NCI-H524 (cell line): ENCODE measurements around the gene TDG.

Experiments used
- DNase-seq, 2 experiments: peaks; one replicate each; lab custom pipeline; 2025; lab: John Stamatoyannopoulos, UW

Gene TDG

DNA sequence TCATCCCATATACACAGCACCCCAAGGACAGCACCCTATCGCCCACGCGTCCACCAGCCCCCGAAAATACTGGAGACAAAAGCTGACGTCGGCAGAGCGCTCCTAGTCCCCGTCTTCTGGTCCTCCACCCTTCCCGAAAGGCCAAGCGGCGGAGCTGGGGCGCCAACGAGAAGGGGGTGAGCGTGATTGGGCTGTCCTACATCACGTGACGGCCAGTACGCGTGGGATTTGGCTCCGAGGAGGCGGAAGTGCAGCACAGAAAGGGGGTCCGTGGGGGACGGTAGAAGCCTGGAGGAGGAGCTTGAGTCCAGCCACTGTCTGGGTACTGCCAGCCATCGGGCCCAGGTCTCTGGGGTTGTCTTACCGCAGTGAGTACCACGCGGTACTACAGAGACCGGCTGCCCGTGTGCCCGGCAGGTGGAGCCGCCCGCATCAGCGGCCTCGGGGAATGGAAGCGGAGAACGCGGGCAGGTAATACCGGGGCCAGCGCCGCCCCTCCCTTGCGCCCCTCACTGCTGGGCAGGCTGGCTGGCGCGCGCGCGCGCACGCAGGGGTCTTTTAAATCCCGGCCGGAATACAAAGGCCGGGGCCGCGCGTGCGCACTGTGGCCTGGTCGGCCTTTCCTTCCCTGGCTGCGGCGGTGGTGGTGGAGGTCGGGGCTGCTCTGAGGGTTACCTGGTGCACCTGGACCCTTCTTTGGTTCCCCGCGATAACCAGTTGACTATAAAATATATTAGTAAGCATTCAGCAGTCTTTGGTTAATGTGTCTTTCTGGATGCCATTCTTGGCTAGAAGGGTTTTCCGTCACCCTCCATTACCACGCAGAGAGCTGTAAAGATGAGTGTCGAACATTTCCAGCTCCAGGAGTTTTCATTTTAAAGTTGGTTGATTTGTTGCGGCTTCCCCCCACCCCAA, at the start of gene TDG:
TSS of gene TDG (plus strand) at position 283 of the 915 bp plus-strand sequence. CDS start at position 449, 166 bp downstream.
- DNase-seq, result peak; percentile 98

DNA sequence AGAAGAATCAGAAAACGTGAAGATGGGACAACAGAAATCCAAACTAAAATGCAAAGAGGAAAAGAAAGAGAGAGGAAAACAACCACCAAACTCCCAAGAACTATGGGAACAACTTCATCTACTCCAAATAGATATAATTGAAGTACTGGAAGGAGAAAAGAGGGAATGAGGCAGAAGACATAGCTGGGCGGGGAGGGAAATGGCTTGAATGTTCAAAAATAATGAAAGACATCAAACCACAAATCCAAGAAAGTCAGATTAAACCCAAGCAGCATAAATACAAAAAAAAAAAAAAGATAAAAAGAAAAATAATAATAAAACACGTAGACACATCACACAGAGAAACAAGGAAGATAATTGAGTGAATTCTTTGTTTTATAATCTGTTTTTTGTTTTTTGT, 47.8 kb upstream of the TDG start:
- no peak for DNase-seq

DNA sequence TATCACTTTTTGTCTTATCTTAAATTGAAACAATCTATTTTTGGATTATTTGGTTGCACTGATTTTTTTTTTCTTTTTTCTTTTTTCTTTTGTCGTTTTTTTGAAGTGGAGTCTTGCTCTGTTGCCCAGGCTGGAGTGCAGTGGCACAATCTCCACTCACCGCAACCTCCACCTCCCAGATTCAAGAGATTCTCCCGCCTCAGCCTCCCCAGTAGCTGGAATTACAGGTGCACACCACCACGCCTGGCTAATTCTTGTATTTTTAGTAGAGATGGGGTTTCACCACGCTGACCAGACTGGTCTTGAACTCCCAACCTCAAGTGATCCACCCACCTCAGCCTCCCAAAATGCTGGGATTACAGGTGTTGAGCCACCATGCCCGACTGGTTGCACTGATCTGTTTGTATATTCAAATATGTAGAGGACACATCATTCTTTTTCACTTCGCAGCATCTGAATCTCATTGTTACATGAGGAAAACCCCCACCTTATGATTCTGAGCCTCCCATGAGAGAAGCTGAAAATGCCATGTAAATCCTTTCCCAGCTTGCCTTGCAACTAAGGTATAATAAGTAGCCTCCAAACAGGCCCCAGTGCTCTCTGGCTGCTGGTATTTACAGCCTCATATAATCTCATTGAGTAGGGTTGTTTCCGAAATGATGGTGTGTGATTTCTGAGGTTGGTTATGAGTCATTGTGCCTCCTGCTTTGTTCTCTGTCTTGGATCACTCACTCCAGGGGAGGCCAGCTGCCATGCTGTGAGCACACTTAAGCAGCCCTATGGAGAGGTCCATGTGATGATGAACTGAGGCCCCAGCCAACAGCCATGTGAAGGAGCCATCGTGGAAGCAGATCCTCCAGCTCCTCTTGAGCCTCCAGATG, 40.7 kb upstream of the TDG start:
- DNase-seq, result peak in 1 of 2 experiments; percentile 50

DNA sequence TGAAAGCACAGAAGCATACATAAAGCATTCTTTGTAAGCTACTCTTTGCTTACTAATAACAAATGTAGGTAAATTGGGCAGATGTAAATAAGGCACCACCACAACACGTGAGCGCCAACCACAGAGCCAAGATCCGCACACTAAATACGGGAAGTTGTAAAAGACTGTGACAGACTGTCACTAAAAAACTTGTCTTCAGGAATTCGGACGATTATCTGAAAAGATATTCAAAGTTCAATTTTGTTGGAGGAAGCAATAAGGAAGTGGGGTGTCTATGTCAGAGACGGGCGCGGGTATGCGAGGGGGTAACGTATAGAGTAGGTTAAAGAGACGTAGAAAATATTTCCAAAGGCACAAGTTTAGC, 37.0 kb upstream of the TDG start:
- no peak for DNase-seq

DNA sequence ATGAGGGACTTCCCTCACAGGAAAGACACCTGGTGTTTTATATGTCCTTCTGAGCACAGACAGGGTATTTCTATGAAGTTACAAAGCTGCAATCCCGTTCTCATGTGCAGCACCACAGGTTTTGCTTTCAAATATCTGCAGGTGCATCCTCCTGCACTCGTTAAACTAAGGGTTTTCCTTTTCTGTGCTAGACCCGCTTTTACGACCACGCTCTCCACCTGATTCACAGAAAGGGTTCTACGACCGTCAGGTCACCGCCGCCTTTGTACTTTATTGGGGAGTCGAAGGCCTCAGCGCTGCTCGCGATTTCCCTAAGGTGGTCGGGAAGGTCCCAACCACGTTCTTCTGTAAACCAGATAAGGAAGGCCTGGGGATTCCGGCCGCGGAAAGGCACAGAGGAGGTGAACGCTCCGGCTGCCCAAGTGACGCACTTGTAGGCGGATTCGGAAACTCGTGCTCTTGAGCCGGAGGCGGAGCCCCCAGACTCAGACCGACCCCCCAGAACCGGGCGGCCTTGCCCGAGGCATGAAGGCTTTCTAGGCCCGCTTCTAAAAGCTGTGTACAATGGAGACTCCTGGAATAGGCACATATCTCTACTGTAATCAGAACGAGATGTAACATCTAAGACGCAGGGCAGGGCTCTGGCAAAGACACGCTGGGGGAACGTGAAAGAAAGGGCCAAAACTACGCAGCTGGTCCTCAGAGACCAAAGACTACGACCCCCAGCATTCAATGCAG, 36.5 kb upstream of the TDG start:
- DNase-seq, result peak; percentile 90 to 92

DNA sequence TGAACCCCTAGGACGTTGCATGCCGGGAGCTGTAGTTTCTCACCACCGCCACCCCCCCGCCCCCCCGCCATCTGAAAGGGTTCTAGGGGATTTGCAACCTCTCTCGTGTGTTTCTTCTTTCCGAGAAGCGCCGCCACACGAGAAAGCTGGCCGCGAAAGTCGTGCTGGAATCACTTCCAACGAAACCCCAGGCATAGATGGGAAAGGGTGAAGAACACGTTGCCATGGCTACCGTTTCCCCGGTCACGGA, 36.0 kb upstream of the TDG start:
- DNase-seq, result no peak

DNA sequence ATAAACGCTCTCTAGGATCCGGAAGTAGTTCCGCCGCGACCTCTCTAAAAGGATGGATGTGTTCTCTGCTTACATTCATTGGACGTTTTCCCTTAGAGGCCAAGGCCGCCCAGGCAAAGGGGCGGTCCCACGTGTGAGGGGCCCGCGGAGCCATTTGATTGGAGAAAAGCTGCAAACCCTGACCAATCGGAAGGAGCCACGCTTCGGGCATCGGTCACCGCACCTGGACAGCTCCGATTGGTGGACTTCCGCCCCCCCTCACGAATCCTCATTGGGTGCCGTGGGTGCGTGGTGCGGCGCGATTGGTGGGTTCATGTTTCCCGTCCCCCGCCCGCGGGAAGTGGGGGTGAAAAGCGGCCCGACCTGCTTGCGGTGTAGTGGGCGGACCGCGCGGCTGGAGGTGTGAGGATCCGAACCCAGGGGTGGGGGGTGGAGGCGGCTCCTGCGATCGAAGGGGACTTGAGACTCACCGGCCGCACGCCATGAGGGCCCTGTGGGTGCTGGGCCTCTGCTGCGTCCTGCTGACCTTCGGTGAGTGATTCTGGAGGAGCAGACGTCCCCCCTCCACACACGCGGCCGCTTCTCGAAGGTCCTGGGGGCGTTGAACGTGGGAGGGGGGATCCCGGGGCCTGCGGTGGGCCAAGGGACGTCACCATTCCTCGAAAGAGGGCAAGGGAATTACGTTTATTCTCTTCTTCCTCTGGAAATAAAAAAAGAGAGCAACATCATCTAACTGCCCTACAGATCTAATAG, 35.5 kb upstream of the TDG start, which contains the start of gene HSP90B1:
TSS of gene HSP90B1 (plus strand) at position 377 of the 753 bp plus-strand sequence. CDS start at position 483, 106 bp downstream.
- DNase-seq, result peak; percentile 99 to 100

DNA sequence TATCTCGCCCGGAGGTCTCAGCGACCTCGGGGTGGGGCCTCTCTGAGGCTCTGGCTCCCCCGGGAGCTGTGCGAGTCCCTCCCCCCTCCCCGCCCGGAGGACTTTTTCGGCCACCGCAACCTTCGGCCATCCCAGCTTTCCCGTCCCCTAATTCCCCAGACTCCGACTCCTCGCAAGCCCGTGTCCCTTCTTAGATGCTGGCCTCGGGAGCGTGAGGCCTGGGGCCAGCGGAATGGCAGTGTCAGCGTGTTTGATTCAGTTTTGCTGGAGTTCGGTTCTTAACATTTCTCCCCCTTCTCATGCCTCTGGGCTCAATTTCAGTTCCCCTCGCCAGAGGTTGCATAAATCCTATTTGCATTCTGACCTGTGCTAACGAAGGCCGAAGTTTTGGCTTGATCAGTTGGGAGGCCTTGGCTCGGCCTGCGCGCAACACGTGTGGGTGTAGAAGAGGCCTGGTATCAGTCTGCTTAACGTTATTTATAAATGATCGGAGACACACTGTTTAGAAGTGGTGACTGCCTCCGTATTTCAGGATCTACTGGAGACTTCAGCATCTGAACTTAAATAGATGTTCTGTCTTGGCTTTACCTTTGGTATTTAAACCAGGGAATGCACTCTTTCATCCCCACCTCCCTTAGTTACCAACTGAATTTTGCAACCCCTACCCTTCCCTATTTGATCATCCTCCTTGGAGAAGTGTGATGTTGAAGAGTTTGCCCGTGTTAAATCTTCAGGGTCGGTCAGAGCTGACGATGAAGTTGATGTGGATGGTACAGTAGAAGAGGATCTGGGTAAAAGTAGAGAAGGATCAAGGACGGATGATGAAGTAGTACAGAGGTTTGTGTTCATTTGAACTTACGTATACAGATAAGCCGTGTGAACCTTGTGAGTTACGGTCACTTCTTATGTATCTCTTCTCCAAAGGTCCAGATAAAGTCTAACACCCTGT, 34.6 kb upstream of the TDG start:
- peak in 1 of 2 experiments; percentile 11 for DNase-seq

DNA sequence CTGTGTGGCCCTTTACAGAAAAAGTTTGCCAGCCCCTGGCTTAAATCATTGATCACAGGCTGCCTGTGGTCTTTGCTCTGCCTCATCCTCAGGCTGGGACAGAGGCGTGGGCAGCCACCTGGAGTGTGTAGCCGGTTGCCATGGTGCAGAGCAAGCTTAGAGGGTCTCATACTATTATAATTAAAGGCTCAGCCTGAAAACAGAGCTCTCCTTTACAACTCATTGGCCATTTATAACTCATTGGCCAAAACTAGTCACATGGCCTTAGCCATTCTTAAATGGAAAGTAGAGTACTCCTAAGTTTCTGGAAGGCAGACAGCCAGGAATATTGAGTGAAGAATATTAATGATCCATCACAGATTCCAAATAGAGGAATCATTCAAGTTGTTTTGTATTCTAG, 32.4 kb upstream of the TDG start:
- DNase-seq, result no peak

DNA sequence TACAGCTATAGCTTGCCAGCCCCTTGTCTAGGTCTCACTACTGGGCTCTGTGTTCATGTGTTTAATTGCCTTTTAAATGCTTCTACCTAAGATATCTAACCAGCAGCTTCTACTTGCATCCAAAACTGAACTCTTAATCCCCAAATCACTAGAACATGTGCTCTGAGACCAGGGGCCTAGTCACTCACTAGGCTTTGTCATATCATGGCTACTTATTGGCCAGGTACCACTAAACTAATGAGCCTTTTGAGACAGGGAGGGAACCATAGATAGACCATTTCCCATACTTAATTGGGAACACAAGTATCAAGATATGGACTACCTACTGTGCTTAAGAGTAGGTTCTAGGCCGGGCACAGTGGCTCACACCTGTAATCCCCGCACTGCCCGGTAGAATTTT, 29.0 kb upstream of the TDG start:
- no peak for DNase-seq

DNA sequence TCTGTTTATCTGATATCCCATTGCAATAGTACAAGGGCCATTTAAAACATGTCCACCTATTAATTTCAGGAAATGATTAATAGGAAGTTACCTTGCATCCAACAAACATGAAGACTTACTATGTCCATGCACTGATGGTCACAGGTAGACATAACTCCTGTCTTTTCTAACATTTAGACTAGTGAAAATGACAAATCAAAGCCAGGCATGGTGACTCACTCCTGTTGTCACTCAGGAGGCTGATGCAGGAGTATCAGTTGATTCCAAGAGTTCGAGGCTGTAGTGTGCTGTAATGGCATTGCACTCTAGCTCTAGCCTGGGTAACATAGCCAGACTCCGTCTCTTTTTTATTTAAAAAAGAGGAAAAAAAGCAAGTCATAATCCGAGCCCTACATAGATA, 20.7 kb upstream of the TDG start:
- DNase-seq, result no peak

DNA sequence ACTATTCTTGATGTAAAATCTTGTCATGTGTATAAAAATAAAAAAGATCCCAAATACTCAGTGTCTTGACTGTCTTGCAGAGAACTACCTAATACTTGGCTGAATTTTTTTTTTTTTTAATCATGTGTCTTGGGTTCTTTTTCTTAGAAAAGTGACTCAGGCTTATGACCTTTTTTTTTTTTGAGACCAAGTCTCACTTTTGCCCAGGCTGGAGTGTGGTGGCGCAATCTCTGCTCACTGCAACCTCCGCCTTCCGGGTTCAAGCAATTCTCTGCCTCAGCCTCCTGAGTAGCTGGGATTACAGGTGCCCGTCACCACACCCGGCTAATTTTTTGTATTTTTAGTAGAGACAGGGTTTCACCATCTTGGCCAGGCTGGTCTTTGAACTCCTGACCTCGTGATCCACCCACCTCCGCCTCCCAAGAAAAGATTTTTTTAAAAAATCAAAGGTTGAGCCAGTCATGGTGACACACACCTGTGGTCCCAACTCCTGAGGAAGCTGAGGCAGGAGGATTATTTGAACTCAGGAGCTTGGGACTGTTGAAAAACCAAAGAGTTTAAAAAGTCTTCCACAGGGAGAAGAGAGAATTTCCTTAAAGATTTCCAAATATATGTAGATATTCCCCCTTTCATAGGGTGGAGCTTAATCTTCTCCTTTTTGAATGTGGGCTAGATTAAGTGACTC, 17.7 kb upstream of the TDG start:
- no peak for DNase-seq

DNA sequence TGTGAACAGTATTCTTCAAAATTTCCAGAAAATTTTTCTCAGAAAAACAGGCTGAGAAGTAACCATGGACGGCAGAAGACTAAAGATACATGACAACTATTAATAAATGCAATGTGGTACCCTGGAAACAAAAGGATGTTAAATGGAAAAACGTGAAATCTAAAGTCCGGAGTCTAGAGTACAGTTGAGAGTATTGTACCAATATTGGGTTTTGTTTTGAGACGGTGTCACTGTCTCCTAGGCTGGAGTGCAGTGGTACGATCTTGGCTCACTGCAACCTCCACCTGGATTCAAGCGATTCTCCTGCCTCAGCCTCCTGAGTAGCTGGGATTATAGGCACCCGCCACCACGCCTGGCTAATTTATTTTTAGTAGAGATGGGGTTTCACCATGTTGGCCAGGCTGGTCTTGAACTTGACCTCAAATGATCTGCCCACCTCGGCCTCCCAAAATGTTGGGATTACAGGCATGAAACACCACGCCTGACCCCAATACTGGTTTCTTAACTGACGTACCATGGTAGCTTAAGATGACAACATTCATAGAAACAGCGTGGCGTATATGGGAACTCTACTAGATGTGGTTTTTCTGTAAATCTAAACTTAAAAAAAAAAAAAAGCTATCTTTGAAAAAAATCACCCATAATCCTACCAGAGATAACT, 16.8 kb upstream of the TDG start:
- no peak for DNase-seq

DNA sequence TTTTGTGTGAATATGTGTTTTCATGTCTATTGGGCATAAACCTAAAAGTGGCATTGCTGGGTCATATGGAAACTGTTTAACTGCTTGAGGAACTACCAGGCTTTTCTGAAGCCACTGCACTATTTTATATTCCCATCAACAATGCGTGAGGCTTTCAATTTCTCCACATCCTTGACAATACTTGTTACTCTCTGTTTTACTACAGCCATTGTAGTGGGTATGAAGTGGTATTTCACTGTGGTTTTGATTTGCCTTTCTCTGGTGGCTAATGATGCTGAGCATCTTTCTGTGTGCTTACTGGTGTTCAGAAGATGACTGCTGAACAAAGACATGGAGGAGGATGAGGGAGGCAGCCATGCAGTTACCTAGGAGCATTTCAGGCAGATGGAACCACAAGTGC, 13.2 kb upstream of the TDG start:
- no peak for DNase-seq

DNA sequence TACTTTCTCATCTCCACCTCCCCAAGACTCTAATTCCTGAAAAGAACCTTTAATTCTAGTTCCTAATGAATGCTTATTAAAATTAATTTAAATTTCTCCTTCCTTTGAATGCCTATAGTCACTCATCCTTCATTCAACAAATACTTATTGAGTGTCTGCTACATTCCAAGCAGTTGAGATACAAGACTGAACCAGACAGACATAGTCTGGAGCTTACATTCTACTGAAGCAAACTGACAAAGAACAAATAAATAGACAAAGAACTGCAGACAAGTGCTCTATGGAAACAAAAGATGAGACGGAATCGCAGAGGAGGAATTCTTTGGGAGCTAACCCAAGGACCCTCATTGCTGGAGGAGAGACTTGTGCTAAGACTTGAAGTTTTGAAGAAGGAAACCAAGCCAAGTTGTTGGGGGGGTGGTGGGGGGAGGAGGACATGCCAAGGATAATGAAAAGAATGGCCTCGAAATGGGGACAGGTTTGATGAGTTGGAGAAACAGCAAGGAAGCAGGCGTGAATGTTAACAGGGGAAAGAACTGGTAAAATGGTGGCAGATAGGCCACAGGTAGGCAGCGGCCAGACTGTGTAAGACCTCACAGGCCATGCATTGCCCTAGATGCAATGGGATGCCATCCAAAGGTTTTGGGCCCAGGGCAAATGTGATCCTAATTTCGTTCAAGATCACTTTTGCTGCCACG, 9.7 kb upstream of the TDG start:
- DNase-seq, result no peak

DNA sequence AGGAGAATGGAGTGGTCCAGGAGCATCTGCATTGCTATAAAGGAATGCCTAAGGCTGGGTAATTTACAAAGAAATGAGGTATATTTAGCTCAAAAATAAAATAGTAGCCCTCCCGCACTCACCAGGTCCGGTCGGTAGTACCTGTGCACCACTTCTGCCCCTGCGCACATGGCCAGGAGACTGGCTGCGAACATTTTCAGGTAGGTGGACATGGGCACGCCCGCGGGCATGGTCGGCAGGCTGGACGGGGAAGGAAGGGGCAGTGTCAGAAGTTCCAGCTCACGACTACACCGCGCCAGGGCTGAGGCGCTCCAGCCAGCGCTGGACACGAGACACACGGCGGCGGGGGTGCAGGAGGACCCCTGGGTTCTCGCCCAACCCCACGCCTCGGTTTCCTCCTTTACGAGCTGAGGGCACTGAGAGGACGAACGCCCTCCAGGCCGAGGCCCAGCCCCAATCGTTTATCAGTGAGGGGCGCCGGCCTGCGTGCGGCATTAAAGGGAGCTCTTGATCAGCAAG, 9.1 kb upstream of the TDG start:
- peak in 1 of 2 experiments; percentile 32 for DNase-seq

DNA sequence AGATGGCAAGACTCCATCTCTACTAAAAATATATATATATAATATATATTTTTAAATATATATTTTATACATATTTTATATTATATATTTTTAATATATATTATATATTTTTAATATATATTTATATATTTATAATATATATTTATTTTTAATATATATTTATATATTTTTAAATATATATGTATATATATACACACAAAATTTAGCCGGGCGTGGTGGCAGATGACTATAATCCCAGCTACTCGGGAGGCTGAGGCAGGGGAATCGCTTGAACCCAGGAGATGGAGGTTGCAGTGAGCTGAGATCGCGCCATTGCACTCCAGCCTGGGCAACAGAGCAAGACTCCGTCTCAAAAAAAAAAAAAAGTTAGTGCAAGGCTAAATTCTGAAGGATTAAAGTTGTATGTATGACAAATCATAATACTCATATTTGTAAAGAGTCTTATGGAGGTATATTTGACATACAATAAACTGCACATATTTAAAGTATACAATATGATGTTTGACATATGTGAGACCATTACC, 7.7 kb upstream of the TDG start:
- DNase-seq, result no peak

DNA sequence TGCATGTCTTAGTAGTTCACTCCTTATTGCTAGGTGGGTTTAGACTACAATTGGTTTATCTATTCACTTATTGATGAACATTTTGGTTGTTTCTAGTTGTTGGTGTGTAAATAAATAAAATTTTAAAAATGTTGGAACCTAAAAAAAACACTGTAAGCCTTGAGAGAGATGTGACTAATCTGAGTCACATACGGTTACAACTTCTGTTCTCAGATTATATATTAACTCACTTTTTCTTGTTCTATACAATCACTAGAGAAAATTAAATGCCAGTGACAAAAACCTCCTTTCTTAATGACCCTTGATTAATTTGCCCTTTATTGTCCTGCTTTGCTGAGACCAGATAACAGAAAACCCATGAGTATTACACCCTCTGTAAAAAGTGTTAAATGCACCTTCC, 7.1 kb upstream of the TDG start:
- DNase-seq, result no peak
